ENCODE measurements around the gene RELB. TPM values are rescaled to one million over a fixed set of nuclear protein-coding genes. Genes with fewer than 3 reads are reported as not detected.

The RELB gene
- total and polyA plus RNA-seq, 2 donors (not counting 1 experiment from before 2014, with no cell fraction given), result 2.3 to 11.7 TPM

DNA sequence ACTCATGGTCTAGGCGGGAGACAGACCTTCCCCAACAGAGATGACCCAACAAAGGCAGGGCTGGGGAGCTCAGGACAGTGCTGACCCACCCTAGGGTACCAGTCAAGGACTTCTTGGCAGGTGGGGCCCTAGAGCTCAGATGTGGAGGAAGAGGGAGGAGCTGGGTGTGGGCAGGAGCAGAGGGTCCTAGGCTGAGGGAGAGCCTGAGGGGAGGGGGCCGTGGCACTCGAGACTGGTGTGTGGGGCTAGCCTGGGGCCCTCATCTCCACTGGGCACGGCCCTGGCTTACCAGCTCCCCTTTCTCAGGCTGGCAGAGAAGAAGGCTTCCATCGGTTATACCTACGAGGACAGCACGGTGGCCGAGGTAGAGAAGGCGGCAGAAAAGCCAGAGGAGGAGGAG lies 56.2 kb downstream of the RELB start:
- Histone ChIP-seq H3K27ac (ENCODE audit: insufficient read depth, low read length) (no peak overlapping the region), H3K4me2 (ENCODE audit: extremely low read depth, insufficient read depth, low read length) (no peak overlapping the region), H3K36me3 (ENCODE audit: control insufficient read depth, insufficient read depth, low read length) (peaks cover 48% of the 10 kb centered on the region), H3K4me1 (ENCODE audit: control insufficient read depth, extremely low read depth, insufficient read depth, low read length) (no peaks in the 10 kb centered on the region), H3K79me2 (ENCODE audit: control insufficient read depth, insufficient read depth, low read length) (no peaks in the 10 kb centered on the region), H4K20me1 (ENCODE audit: control insufficient read depth, extremely low read depth, insufficient read depth, low read length) (no peaks in the 10 kb centered on the region), H3K27me3 (ENCODE audit: control insufficient read depth, insufficient read depth, low read length) (no peaks in the 10 kb centered on the region), H2AFZ (ENCODE audit: low read length) (no peak overlapping the region), H3K4me3 (replicated peaks in 1 of 4; ENCODE audit: control extremely low read depth in 1 of 4, insufficient read depth in 1 of 4, low read depth in 3 of 4, low read length in 4 of 4) (no peak overlapping the region), H3K9me3 (ENCODE audit: control insufficient read depth, insufficient read depth, low read depth, low read length) (no peaks in the 10 kb centered on the region), H3K9ac (ENCODE audit: insufficient read depth, low read length) (no peak overlapping the region)
- DNase-seq (ENCODE audit: low read depth in 2 of 2), result no peak
- TF ChIP-seq EZH2 (IDR thresholded peaks at IDR 0.05; ENCODE audit: low read length, missing control alignments), result no peak
- TF ChIP-seq, protein P1, sequence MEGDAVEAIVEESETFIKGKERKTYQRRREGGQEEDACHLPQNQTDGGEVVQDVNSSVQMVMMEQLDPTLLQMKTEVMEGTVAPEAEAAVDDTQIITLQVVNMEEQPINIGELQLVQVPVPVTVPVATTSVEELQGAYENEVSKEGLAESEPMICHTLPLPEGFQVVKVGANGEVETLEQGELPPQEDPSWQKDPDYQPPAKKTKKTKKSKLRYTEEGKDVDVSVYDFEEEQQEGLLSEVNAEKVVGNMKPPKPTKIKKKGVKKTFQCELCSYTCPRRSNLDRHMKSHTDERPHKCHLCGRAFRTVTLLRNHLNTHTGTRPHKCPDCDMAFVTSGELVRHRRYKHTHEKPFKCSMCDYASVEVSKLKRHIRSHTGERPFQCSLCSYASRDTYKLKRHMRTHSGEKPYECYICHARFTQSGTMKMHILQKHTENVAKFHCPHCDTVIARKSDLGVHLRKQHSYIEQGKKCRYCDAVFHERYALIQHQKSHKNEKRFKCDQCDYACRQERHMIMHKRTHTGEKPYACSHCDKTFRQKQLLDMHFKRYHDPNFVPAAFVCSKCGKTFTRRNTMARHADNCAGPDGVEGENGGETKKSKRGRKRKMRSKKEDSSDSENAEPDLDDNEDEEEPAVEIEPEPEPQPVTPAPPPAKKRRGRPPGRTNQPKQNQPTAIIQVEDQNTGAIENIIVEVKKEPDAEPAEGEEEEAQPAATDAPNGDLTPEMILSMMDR (conservative IDR thresholded peaks at IDR 0.05 in 1 of 2, IDR thresholded peaks at IDR 0.05 in 1 of 2; ENCODE audit: low read depth in 1 of 2, low read length in 2 of 2), result no peak

DNA sequence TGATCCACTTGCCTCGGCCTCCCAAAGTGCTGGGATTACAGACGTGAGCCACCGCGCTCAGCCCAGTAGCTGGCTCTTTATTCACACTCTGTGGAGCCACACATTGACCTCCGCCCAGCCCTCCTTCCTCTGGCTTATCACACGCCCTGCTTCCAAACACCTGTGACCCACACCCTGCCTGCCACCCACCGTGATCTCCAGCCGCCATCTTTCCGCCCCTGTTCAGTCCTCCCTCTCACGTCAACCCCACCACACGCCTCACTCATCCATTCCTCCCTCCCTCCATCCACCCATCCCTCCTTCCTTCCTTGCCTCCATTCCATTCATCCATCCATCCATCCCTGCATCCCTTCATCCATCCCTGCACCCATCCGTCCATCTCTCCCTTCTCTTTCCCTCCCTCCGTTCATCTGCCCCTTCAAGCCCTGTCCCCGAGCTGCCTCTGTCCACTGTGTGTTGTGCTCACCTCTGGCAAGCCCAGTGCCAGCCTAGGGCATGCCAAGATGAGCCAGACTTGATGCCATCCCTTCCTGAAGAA lies 57.4 kb downstream of the RELB start:
- peaks cover 49% of the 10 kb centered on the region for H3K36me3 ChIP-seq (ENCODE audit: control insufficient read depth, insufficient read depth, low read length)
- H3K27me3 ChIP-seq (ENCODE audit: control insufficient read depth, insufficient read depth, low read length), result no peaks in the 10 kb centered on the region
- DNase-seq (ENCODE audit: low read depth in 2 of 2), result no peak
- no peak overlapping the region for H3K9ac ChIP-seq (ENCODE audit: insufficient read depth, low read length)
- H3K4me1 ChIP-seq (ENCODE audit: control insufficient read depth, extremely low read depth, insufficient read depth, low read length), result no peaks in the 10 kb centered on the region
- no peaks in the 10 kb centered on the region for H3K9me3 ChIP-seq (ENCODE audit: control insufficient read depth, insufficient read depth, low read depth, low read length)
- H3K79me2 ChIP-seq (ENCODE audit: control insufficient read depth, insufficient read depth, low read length), result no peaks in the 10 kb centered on the region
- no peak overlapping the region for H3K4me3 ChIP-seq (replicated peaks in 1 of 4; ENCODE audit: control extremely low read depth in 1 of 4, insufficient read depth in 1 of 4, low read depth in 3 of 4, low read length in 4 of 4)
- no peak for TF ChIP-seq EZH2 (IDR thresholded peaks at IDR 0.05; ENCODE audit: low read length, missing control alignments)
- TF ChIP-seq, protein P1 (conservative IDR thresholded peaks at IDR 0.05 in 1 of 2, IDR thresholded peaks at IDR 0.05 in 1 of 2; ENCODE audit: low read depth in 1 of 2, low read length in 2 of 2), result no peak
- no peak overlapping the region for H3K27ac ChIP-seq (ENCODE audit: insufficient read depth, low read length)
- H4K20me1 ChIP-seq (ENCODE audit: control insufficient read depth, extremely low read depth, insufficient read depth, low read length), result no peaks in the 10 kb centered on the region
- no peak overlapping the region for H3K4me2 ChIP-seq (ENCODE audit: extremely low read depth, insufficient read depth, low read length)
- no peak overlapping the region for H2AFZ ChIP-seq (ENCODE audit: low read length)

GRCh38 chr19:45059258-45059965 lies 58.1 kb downstream of the RELB start:
- Histone ChIP-seq H3K27ac (ENCODE audit: insufficient read depth, low read length) (no peak overlapping the region), H3K79me2 (ENCODE audit: control insufficient read depth, insufficient read depth, low read length) (no peaks in the 10 kb centered on the region), H3K27me3 (ENCODE audit: control insufficient read depth, insufficient read depth, low read length) (no peaks in the 10 kb centered on the region), H2AFZ (ENCODE audit: low read length) (no peak overlapping the region), H3K4me2 (ENCODE audit: extremely low read depth, insufficient read depth, low read length) (no peak overlapping the region), H3K9ac (ENCODE audit: insufficient read depth, low read length) (no peak overlapping the region), H3K36me3 (ENCODE audit: control insufficient read depth, insufficient read depth, low read length) (peaks cover 51% of the 10 kb centered on the region), H3K9me3 (ENCODE audit: control insufficient read depth, insufficient read depth, low read depth, low read length) (no peaks in the 10 kb centered on the region), H3K4me3 (replicated peaks in 1 of 4; ENCODE audit: control extremely low read depth in 1 of 4, insufficient read depth in 1 of 4, low read depth in 3 of 4, low read length in 4 of 4) (no peak overlapping the region), H3K4me1 (ENCODE audit: control insufficient read depth, extremely low read depth, insufficient read depth, low read length) (no peaks in the 10 kb centered on the region), H4K20me1 (ENCODE audit: control insufficient read depth, extremely low read depth, insufficient read depth, low read length) (no peaks in the 10 kb centered on the region)
- TF ChIP-seq, protein P1 (conservative IDR thresholded peaks at IDR 0.05 in 1 of 2, IDR thresholded peaks at IDR 0.05 in 1 of 2; ENCODE audit: low read depth in 1 of 2, low read length in 2 of 2), result peak; percentile 81 to 90
- TF ChIP-seq EZH2 (IDR thresholded peaks at IDR 0.05; ENCODE audit: low read length, missing control alignments), result no peak
- peak; percentile 62 to 78 for DNase-seq (ENCODE audit: low read depth in 2 of 2)
